Keratinocyte (primary cell): ENCODE measurements around the gene SLC5A2. TPM values are rescaled to one million over a fixed set of nuclear protein-coding genes. Genes with fewer than 3 reads are reported as not detected.
"Not testable (repeated sequence)": the region's sequence is repeated elsewhere in the genome, so short reads cannot be mapped to it uniquely, and the experiment has no call there.

Source experiments
- DNase-seq: peaks from one replicate; pipeline ENCODE4 v3.0.0-alpha.2; 2011; ENCODE audit warnings: low read depth, missing footprints, low spot score
- FAIRE-seq: peaks from 2 replicates; lab custom pipeline; 2011; peaks lifted over from hg19 to GRCh38; lab: Jason Lieb, UNC
- H2AFZ ChIP-seq: 2 replicates; pipeline ENCODE4 v1.6.0; 2012; ENCODE audit warnings: low read length, control low read depth, inconsistent platforms; ENCODE audit not compliant: control insufficient read depth
- H3K27ac ChIP-seq: 2 replicates; pipeline ENCODE4 v1.5.1; 2011; ENCODE audit warnings: low read length; ENCODE audit not compliant: control insufficient read depth, insufficient read depth
- H3K27me3 ChIP-seq: 3 replicates; pipeline ENCODE4 v1.6.0; 2011; ENCODE audit warnings: low read length; ENCODE audit not compliant: control insufficient read depth, insufficient read depth; ENCODE audit errors: extremely low read depth
- H3K36me3 ChIP-seq, 2 experiments: 2 replicates in 1 of 2; 3 replicates in 1 of 2; pipeline ENCODE4 v1.5.1; 2011; ENCODE audit warnings: low read length in 2 of 2, mild to moderate bottlenecking in 1 of 2; ENCODE audit not compliant: control insufficient read depth in 2 of 2, insufficient read depth in 2 of 2; ENCODE audit errors: extremely low read depth in 1 of 2
- H3K4me1 ChIP-seq: 3 replicates; pipeline ENCODE4 v1.5.1; 2011; ENCODE audit warnings: low read length; ENCODE audit not compliant: control insufficient read depth, insufficient read depth; ENCODE audit errors: extremely low read depth
- H3K4me2 ChIP-seq: 3 replicates; pipeline ENCODE4 v1.6.0; 2011; ENCODE audit warnings: low read depth, low read length; ENCODE audit not compliant: control insufficient read depth, insufficient read depth; ENCODE audit errors: extremely low read depth
- H3K4me3 ChIP-seq, 3 experiments: fragments of 200-600 bp in 1 of 3; sonication (generic) in 1 of 3; 2 replicates in 2 of 3; 3 replicates in 1 of 3; pipeline ENCODE4 v1.5.1; 2011 to 2016; ENCODE audit warnings: low read length in 3 of 3, mild to moderate bottlenecking in 3 of 3, control low read depth in 2 of 3, inconsistent platforms in 1 of 3, low read depth in 1 of 3, mixed read lengths in 1 of 3, mixed run types in 1 of 3, moderate library complexity in 1 of 3; ENCODE audit not compliant: control insufficient read depth in 2 of 3, insufficient read depth in 2 of 3; ENCODE audit errors: extremely low read depth in 1 of 3
- H3K79me2 ChIP-seq: 2 replicates; pipeline ENCODE4 v1.6.0; 2012; ENCODE audit warnings: low read length; ENCODE audit not compliant: control insufficient read depth, insufficient read depth
- H3K9ac ChIP-seq: 3 replicates; pipeline ENCODE4 v1.6.0; 2011; ENCODE audit warnings: low read length; ENCODE audit not compliant: control insufficient read depth, insufficient read depth; ENCODE audit errors: extremely low read depth
- H3K9me1 ChIP-seq: 3 replicates; pipeline ENCODE4 v1.6.0; 2011; ENCODE audit warnings: low read length; ENCODE audit not compliant: control insufficient read depth, insufficient read depth; ENCODE audit errors: extremely low read depth
- H3K9me3 ChIP-seq: 2 replicates; pipeline ENCODE4 v1.5.1; 2012; ENCODE audit warnings: low read depth, low read length; ENCODE audit not compliant: control insufficient read depth
- H4K20me1 ChIP-seq: 3 replicates; pipeline ENCODE4 v1.6.0; 2011; ENCODE audit warnings: low read length; ENCODE audit not compliant: control insufficient read depth, insufficient read depth; ENCODE audit errors: extremely low read depth
- EZH2 ChIP-seq: IDR thresholded peaks from one replicate; pipeline ENCODE4 v1.6.1; 2012; ENCODE audit warnings: inconsistent platforms, mild to moderate bottlenecking, low read length, moderate library complexity
- dilution Hi-C: fragments of 300-500 bp; cut with MboI; formaldehyde crosslinking; loops from one replicate; pipeline ENCODE4 v1.7.0; 2020; ENCODE audit warnings: low sequenced_read_pairs; ENCODE audit not compliant: extremely low pct_ligation_motif_present
- polyA plus RNA-seq, 5 experiments: library from polyadenylated mRNA; depleted of rRNA in 3 of 5; stranded (reverse) in 3 of 5; stranded (forward) in 1 of 5; unstranded in 1 of 5; fragments of >200 nt; gene quantifications; 1 replicate in 1 of 5; 2 replicates in 3 of 5; 3 replicates in 1 of 5; pipeline versions ENCODE4 v1.2.1 to v1.2.3, GENCODE V29; 2011 to 2012; ENCODE audit warnings: missing spikeins in 2 of 5, low read depth in 1 of 5, low replicate concordance in 1 of 5
- TF ChIP-seq, protein P1 (sequence below), 3 experiments: IDR thresholded peaks in 1 of 3; conservative IDR thresholded peaks in 1 of 3; optimal IDR thresholded peaks in 1 of 3; 2 replicates in 2 of 3; 3 replicates in 1 of 3; pipeline versions ENCODE3 to v1.5.1; 2011; ENCODE audit warnings: low read length in 3 of 3, mild to moderate bottlenecking in 3 of 3, moderate library complexity in 2 of 3, control low read depth in 1 of 3, inconsistent platforms in 1 of 3; ENCODE audit not compliant: insufficient read depth in 2 of 3; ENCODE audit errors: extremely low read depth in 1 of 3

Gene SLC5A2
- polyA plus RNA-seq, 1 donor (not counting 4 experiments of a cell fraction or from before 2014, with no cell fraction given), result not detected

DNA sequence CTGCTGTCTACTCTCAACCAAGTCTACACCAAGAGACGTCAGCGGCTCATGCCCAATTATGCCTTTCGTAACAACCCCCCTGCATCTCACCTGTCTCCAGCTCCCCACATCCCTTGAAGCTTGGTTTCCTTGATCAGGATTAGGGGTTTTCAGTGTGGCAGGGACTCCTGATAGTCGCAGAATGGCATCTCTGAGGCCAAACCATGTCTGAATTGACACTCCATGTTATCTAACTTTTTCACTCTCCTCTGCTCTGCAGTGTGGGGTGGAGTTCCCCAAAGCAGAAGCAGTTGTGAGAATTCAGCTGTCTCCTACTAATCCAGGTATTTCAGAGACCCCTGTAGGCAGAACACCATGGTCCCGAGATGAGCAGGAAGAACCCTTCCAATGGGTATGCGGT is 39.1 kb downstream of the SLC5A2 start:
- no peaks in the 10 kb centered on the region for H3K36me3 ChIP-seq
- H3K9me1 ChIP-seq, result no peaks in the 10 kb centered on the region
- no peak overlapping the region for H3K9ac ChIP-seq
- no peaks in the 10 kb centered on the region for H3K4me1 ChIP-seq
- TF ChIP-seq, protein P1, sequence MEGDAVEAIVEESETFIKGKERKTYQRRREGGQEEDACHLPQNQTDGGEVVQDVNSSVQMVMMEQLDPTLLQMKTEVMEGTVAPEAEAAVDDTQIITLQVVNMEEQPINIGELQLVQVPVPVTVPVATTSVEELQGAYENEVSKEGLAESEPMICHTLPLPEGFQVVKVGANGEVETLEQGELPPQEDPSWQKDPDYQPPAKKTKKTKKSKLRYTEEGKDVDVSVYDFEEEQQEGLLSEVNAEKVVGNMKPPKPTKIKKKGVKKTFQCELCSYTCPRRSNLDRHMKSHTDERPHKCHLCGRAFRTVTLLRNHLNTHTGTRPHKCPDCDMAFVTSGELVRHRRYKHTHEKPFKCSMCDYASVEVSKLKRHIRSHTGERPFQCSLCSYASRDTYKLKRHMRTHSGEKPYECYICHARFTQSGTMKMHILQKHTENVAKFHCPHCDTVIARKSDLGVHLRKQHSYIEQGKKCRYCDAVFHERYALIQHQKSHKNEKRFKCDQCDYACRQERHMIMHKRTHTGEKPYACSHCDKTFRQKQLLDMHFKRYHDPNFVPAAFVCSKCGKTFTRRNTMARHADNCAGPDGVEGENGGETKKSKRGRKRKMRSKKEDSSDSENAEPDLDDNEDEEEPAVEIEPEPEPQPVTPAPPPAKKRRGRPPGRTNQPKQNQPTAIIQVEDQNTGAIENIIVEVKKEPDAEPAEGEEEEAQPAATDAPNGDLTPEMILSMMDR (optimal IDR thresholded peaks at IDR 0.05 in 1 of 3, IDR thresholded peaks at IDR 0.05 in 1 of 3, conservative IDR thresholded peaks at IDR 0.05 in 1 of 3; ENCODE audit: extremely low read depth in 1 of 3, insufficient read depth in 2 of 3, low read length in 3 of 3), result no peak
- no peak for TF ChIP-seq EZH2
- FAIRE-seq, result no peak
- dilution Hi-C loops, result no loop called here
- H3K4me3 ChIP-seq, result no peak overlapping the region
- no peaks in the 10 kb centered on the region for H3K9me3 ChIP-seq
- no peaks in the 10 kb centered on the region for H4K20me1 ChIP-seq
- H3K4me2 ChIP-seq, result no peak overlapping the region
- no peaks in the 10 kb centered on the region for H3K27me3 ChIP-seq
- H3K27ac ChIP-seq, result no peak overlapping the region
- DNase-seq, result no peak
- H3K79me2 ChIP-seq, result no peaks in the 10 kb centered on the region
- H2AFZ ChIP-seq, result no peak overlapping the region

DNA sequence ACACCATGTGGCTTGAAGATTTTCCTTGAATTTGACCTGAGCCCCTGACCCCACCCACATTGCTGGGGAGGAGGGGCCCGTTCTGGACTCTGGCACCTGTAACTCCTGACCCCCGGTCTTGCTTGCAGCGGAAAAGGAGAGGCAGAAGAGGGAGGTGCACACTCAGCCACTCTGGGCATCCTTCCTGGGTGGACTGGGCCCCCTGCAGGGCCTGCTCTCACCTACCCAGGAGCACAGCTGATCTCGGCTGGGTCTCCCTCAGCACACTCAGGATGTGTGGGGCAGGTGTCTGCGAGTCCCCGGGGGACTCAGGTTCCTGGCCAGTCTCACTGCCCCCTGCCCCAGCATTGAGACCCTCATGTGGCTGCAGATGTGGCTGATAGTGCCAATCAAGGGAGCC is 40.8 kb downstream of the SLC5A2 start:
- H3K9me1 ChIP-seq, H3K4me1 ChIP-seq, dilution Hi-C loops, DNase-seq, H3K79me2 ChIP-seq, H3K36me3 ChIP-seq, H3K27ac ChIP-seq, H3K9me3 ChIP-seq, H3K4me2 ChIP-seq, H4K20me1 ChIP-seq, H3K4me3 ChIP-seq, H3K9ac ChIP-seq, FAIRE-seq, H2AFZ ChIP-seq: not testable (repeated sequence)
- peaks cover 11% of the 10 kb centered on the region for H3K27me3 ChIP-seq

DNA sequence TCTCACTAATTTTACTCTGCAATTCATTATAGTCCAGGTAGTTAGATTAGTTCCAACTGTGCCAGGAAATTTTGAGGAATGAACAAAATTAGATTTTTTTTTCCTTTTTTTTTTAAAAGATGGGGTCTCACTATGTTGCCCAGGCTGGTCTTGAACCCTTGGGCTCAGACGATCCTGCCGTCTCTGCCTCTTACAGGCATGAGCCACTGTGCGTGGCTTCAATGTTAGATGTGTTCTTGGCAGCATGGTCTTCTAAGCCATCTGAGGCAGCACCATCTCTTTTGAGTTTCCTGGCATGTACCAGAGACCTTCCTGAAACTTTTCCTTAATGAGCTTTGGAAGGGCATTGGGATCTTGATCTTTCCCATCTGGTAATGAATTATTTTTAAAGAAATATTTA is 42.2 kb downstream of the SLC5A2 start:
- dilution Hi-C loops, result no loop called here

More for the DNA sequence above, 42.2 kb downstream of the SLC5A2 start:
- Histone ChIP-seq H3K27me3 (peaks cover 23% of the 10 kb centered on the region), H3K79me2 (no peaks in the 10 kb centered on the region), H3K36me3 (no peaks in the 10 kb centered on the region), H3K4me2 (no peak overlapping the region), H3K4me3 (no peak overlapping the region), H3K9ac (no peak overlapping the region), H3K9me3 (no peaks in the 10 kb centered on the region), H3K4me1 (no peaks in the 10 kb centered on the region), H3K9me1 (no peaks in the 10 kb centered on the region), H4K20me1 (no peaks in the 10 kb centered on the region), H2AFZ (no peak overlapping the region), H3K27ac (no peak overlapping the region)
- TF ChIP-seq, protein P1 (optimal IDR thresholded peaks at IDR 0.05 in 1 of 3, IDR thresholded peaks at IDR 0.05 in 1 of 3, conservative IDR thresholded peaks at IDR 0.05 in 1 of 3; ENCODE audit: extremely low read depth in 1 of 3, insufficient read depth in 2 of 3, low read length in 3 of 3), result no peak
- TF ChIP-seq EZH2, result no peak
- no peak for DNase-seq
- FAIRE-seq, result no peak
